K562 (cell line): ENCODE measurements around the gene TSC22D1. TPM values are rescaled to one million over a fixed set of nuclear protein-coding genes. Genes with fewer than 3 reads are reported as not detected.

ENCODE experiments used
- ATAC-seq: fragments of 200-7000 bp; cut with Tn5 transposase; 3 replicates; pipeline ENCODE4 v1.9.1; 2020; ENCODE audit warnings: moderate library complexity
- BruUV-seq: library from RNA; stranded (reverse); fragments of 400-500 nt; replicated peaks from 2 replicates; lab custom pipeline; 2021; lab: Mats Ljungman, UMichigan
- CTCF ChIA-PET: fragments of 300-600 bp; formaldehyde crosslinking; extraction: SDS; loops from one replicate; lab custom pipeline; 2021; ENCODE audit warnings: low intra/inter-chr PET ratio; lab: Yijun Ruan, JAX
- POLR2A ChIA-PET: fragments of 300-600, 350-650 bp; sonication (Branson Sonifier 250); formaldehyde crosslinking; extraction: SDS; loops from one replicate; lab custom pipeline; 2021; ENCODE audit warnings: antibody characterized with exemption, inconsistent platforms; lab: Yijun Ruan, JAX
- DNase-seq, 4 experiments: peaks; one replicate each; pipeline versions ENCODE4 v3.0.0 to v3.0.0-alpha.2; 2011 to 2018; ENCODE audit warnings: low spot score in 3 of 4, mixed read lengths in 3 of 4; ENCODE audit errors: extremely low read depth in 1 of 4
- FAIRE-seq: peaks from 2 replicates; lab custom pipeline; 2011; peaks lifted over from hg19 to GRCh38; lab: Jason Lieb, UNC
- H2AFZ ChIP-seq: 2 replicates; pipeline ENCODE4 v1.6.0; 2011; ENCODE audit warnings: low read depth, low read length, control low read depth, inconsistent platforms
- H3K27ac ChIP-seq: fragments of 200-600 bp; 3 replicates; pipeline ENCODE4 v1.8.0; 2011; ENCODE audit warnings: low read depth, mild to moderate bottlenecking, control low read depth, inconsistent platforms, low read length, moderate library complexity, mixed read lengths; ENCODE audit errors: extremely low read depth
- H3K27me3 ChIP-seq, 2 experiments: fragments of 300-600 bp in 1 of 2; 2 replicates in 1 of 2; 3 replicates in 1 of 2; pipeline versions ENCODE4 v1.6.0 to v1.8.0; 2011; ENCODE audit warnings: inconsistent platforms in 2 of 2, low read length in 2 of 2, mild to moderate bottlenecking in 1 of 2, mixed read lengths in 1 of 2, moderate library complexity in 1 of 2; ENCODE audit not compliant: control insufficient read depth in 2 of 2, insufficient read depth in 2 of 2
- H3K36me3 ChIP-seq: fragments of 300-600 bp; 3 replicates; pipeline ENCODE4 v1.8.0; 2011; ENCODE audit warnings: mild to moderate bottlenecking, low read length, inconsistent platforms; ENCODE audit not compliant: control insufficient read depth, insufficient read depth
- H3K4me1 ChIP-seq, 2 experiments: fragments of 200-600 bp in 1 of 2; replicated peaks in 1 of 2; 2 replicates in 1 of 2; 3 replicates in 1 of 2; pipeline versions ENCODE4 v1.5.1 to v1.8.0; 2011; ENCODE audit warnings: inconsistent platforms in 2 of 2, low read length in 2 of 2, mild to moderate bottlenecking in 1 of 2, mixed read lengths in 1 of 2, moderate library complexity in 1 of 2; ENCODE audit not compliant: control insufficient read depth in 2 of 2, insufficient read depth in 2 of 2
- H3K4me2 ChIP-seq: 2 replicates; pipeline ENCODE4 v1.6.1; 2011; ENCODE audit warnings: low read length, control low read depth, inconsistent platforms, mixed read lengths; ENCODE audit not compliant: insufficient read depth
- H3K4me3 ChIP-seq: fragments of 200-600 bp; sonication (generic), shearing (Covaris generic); 2 replicates; pipeline ENCODE4 v1.5.1; 2016; ENCODE audit warnings: control low read depth, inconsistent platforms
- H3K79me2 ChIP-seq: fragments of 200-600 bp; 3 replicates; pipeline ENCODE4 v1.8.0; 2011; ENCODE audit warnings: low read length, inconsistent platforms; ENCODE audit not compliant: control insufficient read depth, insufficient read depth
- H3K9ac ChIP-seq, 2 experiments: 2 replicates each; pipeline versions ENCODE4 v1.6.0 to v1.6.1; 2011; ENCODE audit warnings: low read depth in 2 of 2, low read length in 2 of 2, control low read depth in 1 of 2, inconsistent platforms in 1 of 2, mild to moderate bottlenecking in 1 of 2, mixed read lengths in 1 of 2; ENCODE audit not compliant: insufficient read depth in 1 of 2
- H3K9me1 ChIP-seq: one replicate; pipeline ENCODE4 v1.6.0; 2011; ENCODE audit warnings: inconsistent platforms, mild to moderate bottlenecking, low read length, moderate library complexity; ENCODE audit not compliant: control insufficient read depth, insufficient read depth
- H3K9me3 ChIP-seq: replicated peaks from 2 replicates; pipeline ENCODE4 v1.5.1; 2011; ENCODE audit warnings: low read depth, low read length, inconsistent platforms; ENCODE audit not compliant: control insufficient read depth, insufficient read depth
- H4K20me1 ChIP-seq: replicated peaks from 2 replicates; pipeline ENCODE4 v1.6.1; 2011; ENCODE audit warnings: low read length, inconsistent platforms, mixed read lengths; ENCODE audit not compliant: control insufficient read depth, insufficient read depth
- CBX5 ChIP-seq: IDR thresholded peaks from 2 replicates; pipeline ENCODE4 v1.6.1; 2014; ENCODE audit warnings: low read depth, borderline replicate concordance
- JUNB ChIP-seq: fragments of 450-650 bp; formaldehyde crosslinking; conservative IDR thresholded peaks from 2 replicates; pipeline ENCODE4 v1.4.0; 2020; ENCODE audit warnings: mild to moderate bottlenecking
- NR2C2 ChIP-seq, 2 experiments: fragments of 200-800 bp in 1 of 2; sonication (Bioruptor generic) in 1 of 2; sonication (generic) in 1 of 2; formaldehyde crosslinking in 1 of 2; IDR thresholded peaks; 2 replicates each; pipeline versions ENCODE4 v1.6.1 to v1.8.0; 2016 to 2022; ENCODE audit warnings: mild to moderate bottlenecking in 1 of 2, missing compliant biosample characterization in 1 of 2, missing genetic modification characterization in 1 of 2, missing genetic modification reagents in 1 of 2
- STAT5A ChIP-seq: IDR thresholded peaks from 2 replicates; pipeline ENCODE4 v1.6.1; 2012; ENCODE audit warnings: low read length, inconsistent platforms, borderline replicate concordance
- ZBED1 ChIP-seq: IDR thresholded peaks from 2 replicates; pipeline ENCODE4 v1.6.1; 2014
- ZNF407 ChIP-seq: fragments of 450-650 bp; IDR thresholded peaks from 2 replicates; pipeline ENCODE4 v1.6.1; 2016; ENCODE audit warnings: low read depth
- ZNF511 ChIP-seq: sonication (generic); formaldehyde crosslinking; IDR thresholded peaks from 2 replicates; pipeline ENCODE4 v1.8.0; 2022; ENCODE audit warnings: mild to moderate bottlenecking, missing genetic modification reagents
- ZNF780A ChIP-seq: fragments of 250-450 bp; sonication (Bioruptor Pico); IDR thresholded peaks from 2 replicates; pipeline ENCODE4 v1.5.0; 2021; ENCODE audit warnings: mild to moderate bottlenecking
- WGBS: fragments of 100-300 bp; shearing (Covaris generic); methylation state at CpG from one replicate; pipeline ENCODE4 v1.1.6; 2016; ENCODE audit warnings: low coverage, mixed read lengths; ENCODE audit not compliant: insufficient coverage; ENCODE audit errors: missing lambda C conversion rate; 5-methylcytosine and 5-hydroxymethylcytosine counted together
- in situ Hi-C: fragments of 300-500 bp; cut with MboI; formaldehyde crosslinking; loops from 4 replicates; pipeline ENCODE4 v1.15.0; 2018; ENCODE audit warnings: inconsistent platforms, mixed read lengths
- intact Hi-C: fragments of 100-400 bp; cut with micrococcal nuclease; formaldehyde crosslinking; loops from 2 replicates; pipeline ENCODE4 v1.14.2; 2022
- polyA plus RNA-seq, 8 experiments: library from polyadenylated mRNA; depleted of rRNA in 4 of 8; stranded (reverse) in 5 of 8; unstranded in 3 of 8; fragments of >200 nt; fragmentation: Nextera tagmentation in 2 of 8; fragmentation: Illumina TruSeq in 1 of 8; extraction: Ambion mirVana in 2 of 8; extraction: Trizol in 1 of 8; gene quantifications; 2 replicates each; pipeline versions ENCODE4 v1.2.1 to v1.2.3, GENCODE V29; 2011 to 2014; ENCODE audit warnings: inconsistent platforms in 1 of 8, missing spikeins in 1 of 8
- total RNA-seq, 7 experiments: library from RNA; depleted of rRNA in 6 of 7; stranded (reverse); fragments of >200 nt in 6 of 7; fragmentation: Illumina TruSeq in 2 of 7; extraction: Trizol in 2 of 7; gene quantifications; 2 replicates each; pipeline versions ENCODE4 v1.2.1 to v1.2.3, GENCODE V29; 2011 to 2021; ENCODE audit warnings: low replicate concordance in 1 of 7
- TF ChIP-seq, protein P1 (sequence below): fragments of 250-450 bp; sonication (Bioruptor Pico); IDR thresholded peaks from 2 replicates; pipeline ENCODE4 v1.4.0; 2020; ENCODE audit warnings: mild to moderate bottlenecking, moderate library complexity

Gene TSC22D1
- total and polyA plus RNA-seq, 9 of the 15 experiments (the other 6 are each of a cell fraction or from before 2014, with no cell fraction given) = 2.6 to 19.8 (median 8.4) TPM

DNA sequence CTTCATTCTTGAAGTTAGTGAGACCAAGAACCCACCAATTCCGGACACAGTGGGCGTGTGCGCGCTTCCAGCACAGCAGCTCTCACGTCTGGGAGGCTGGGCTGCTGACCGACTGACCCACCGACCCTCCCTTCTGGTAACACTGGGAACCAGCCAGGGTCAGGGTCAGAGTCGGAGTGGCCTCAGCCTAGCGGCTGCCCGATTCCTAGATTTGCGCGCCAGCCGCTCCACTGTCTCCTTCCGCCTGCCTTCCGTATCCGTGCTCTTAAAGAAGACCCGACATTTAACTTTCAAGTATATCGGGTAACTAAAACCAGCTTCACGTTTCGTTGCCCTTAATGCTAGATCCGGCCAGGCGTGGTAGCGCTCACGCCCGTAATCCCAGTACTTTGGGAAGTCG is 161.4 kb downstream of the TSC22D1 start (continued):
- TF ChIP-seq, protein P1, sequence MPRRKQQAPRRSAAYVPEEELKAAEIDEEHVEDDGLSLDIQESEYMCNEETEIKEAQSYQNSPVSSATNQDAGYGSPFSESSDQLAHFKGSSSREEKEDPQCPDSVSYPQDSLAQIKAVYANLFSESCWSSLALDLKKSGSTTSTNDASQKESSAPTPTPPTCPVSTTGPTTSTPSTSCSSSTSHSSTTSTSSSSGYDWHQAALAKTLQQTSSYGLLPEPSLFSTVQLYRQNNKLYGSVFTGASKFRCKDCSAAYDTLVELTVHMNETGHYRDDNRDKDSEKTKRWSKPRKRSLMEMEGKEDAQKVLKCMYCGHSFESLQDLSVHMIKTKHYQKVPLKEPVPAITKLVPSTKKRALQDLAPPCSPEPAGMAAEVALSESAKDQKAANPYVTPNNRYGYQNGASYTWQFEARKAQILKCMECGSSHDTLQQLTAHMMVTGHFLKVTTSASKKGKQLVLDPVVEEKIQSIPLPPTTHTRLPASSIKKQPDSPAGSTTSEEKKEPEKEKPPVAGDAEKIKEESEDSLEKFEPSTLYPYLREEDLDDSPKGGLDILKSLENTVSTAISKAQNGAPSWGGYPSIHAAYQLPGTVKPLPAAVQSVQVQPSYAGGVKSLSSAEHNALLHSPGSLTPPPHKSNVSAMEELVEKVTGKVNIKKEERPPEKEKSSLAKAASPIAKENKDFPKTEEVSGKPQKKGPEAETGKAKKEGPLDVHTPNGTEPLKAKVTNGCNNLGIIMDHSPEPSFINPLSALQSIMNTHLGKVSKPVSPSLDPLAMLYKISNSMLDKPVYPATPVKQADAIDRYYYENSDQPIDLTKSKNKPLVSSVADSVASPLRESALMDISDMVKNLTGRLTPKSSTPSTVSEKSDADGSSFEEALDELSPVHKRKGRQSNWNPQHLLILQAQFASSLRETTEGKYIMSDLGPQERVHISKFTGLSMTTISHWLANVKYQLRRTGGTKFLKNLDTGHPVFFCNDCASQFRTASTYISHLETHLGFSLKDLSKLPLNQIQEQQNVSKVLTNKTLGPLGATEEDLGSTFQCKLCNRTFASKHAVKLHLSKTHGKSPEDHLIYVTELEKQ = no peak
- no peak for TF ChIP-seq ZBED1
- no peak for TF ChIP-seq JUNB (CRISPR knock-in tag)
- TF ChIP-seq, all 486 proteins: peak for 0

DNA sequence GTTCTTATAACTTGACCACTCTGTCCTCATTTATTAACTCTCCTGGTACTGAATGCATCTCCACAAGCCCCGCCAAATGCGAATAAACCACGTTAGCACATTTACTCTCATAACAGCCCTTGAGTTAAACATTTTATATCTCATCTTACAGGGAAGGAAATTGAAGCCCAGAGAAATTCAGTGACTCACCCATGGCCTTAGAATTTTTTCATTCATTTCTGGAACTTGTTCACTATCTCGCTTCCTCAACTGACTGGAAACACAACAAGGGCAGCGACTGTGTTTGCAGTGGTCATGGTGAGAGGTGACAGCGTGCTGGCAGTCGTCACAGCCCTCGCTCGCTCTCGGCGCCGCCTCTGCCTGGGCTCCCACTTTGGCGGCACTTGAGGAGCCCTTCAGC is 163.0 kb downstream of the TSC22D1 start:
- no peak for FAIRE-seq
- TF ChIP-seq ZNF780A (CRISPR knock-in tag) (no peak), ZNF407 (no peak), STAT5A (no peak), CBX5 (no peak), ZNF511 (CRISPR knock-in tag) (no peak), NR2C2 (CRISPR knock-in tag; IDR thresholded peaks at IDR 0.05) (no peak), NR2C2 (tag; IDR thresholded peaks at IDR 0.05) (no peak)

More for the DNA sequence above, 163.0 kb downstream of the TSC22D1 start:
- DNase-seq (no peak), ATAC-seq (no peak)
- Histone ChIP-seq H4K20me1 (no peaks in the 10 kb centered on the region), H2AFZ (0 out of 2 replicates have a peak overlapping the region, but pooled peaks have one; percentile 56), H3K36me3 (no peaks in the 10 kb centered on the region), H3K4me3 (no peak overlapping the region), H3K4me2 (no peak overlapping the region), H3K9ac (no peak overlapping the region), H3K27me3 (no peaks in the 10 kb centered on the region), H3K79me2 (no peaks in the 10 kb centered on the region), H3K27ac (no peak overlapping the region), H3K9me1 (no peaks in the 10 kb centered on the region), H3K4me1 (peaks cover 8 to 15% of the 10 kb centered on the region in 2 experiments; a peak in 4 of 5 replicates), H3K9me3 (no peaks in the 10 kb centered on the region)
- WGBS = 74% methylated on average over 7 of the region's 13 CpGs
- intact Hi-C loops = no loop called here
- no TSS peak for BruUV-seq
- CTCF ChIA-PET = no interaction called here
- POLR2A ChIA-PET = no interaction called here
- in situ Hi-C loops = no loop called here
